Activated T-helper 1 cell treated with anti-CD3 and anti-CD28 coated beads, Interleukin-12 subunit alpha, Interleukin-12 subunit beta, Interleukin-2, Interleukin-4 antibody, amounts not matched to agents 30 ng/mL and 10 ng/mL and 1 ng/mL, durations not matched to agents 14 hours and 24 hours and 36 hours (primary cell): ENCODE measurements around the gene AGAP1. TPM values are rescaled to one million over a fixed set of nuclear protein-coding genes. Genes with fewer than 3 reads are reported as not detected.

Experiments used
- DNase-seq: peaks from one replicate; pipeline ENCODE4 v3.0.0; 2021; ENCODE audit warnings: low spot score
- H3K27ac Mint-ChIP-seq: one replicate; pipeline ENCODE4 v1.8.0; 2021; ENCODE audit warnings: mild to moderate bottlenecking, mixed read lengths
- H3K27me3 Mint-ChIP-seq: one replicate; pipeline ENCODE4 v1.8.0; 2022; ENCODE audit warnings: mild to moderate bottlenecking, moderate library complexity, mixed read lengths; ENCODE audit not compliant: insufficient read depth
- H3K36me3 Mint-ChIP-seq: one replicate; pipeline ENCODE4 v1.8.0; 2021; ENCODE audit warnings: low read depth, mixed read lengths
- H3K4me1 Mint-ChIP-seq: one replicate; pipeline ENCODE4 v1.8.0; 2021; ENCODE audit warnings: low read depth, mixed read lengths
- H3K4me3 Mint-ChIP-seq: one replicate; pipeline ENCODE4 v1.8.0; 2021; ENCODE audit warnings: mild to moderate bottlenecking, moderate library complexity, mixed read lengths
- H3K9me3 Mint-ChIP-seq: one replicate; pipeline ENCODE4 v1.8.0; 2021; ENCODE audit warnings: mixed read lengths
- intact Hi-C: fragments of 100-400 bp; cut with micrococcal nuclease; formaldehyde crosslinking; loops from one replicate; pipeline ENCODE4 v1.15.1; 2024
- total RNA-seq: library from RNA; stranded (reverse); gene quantifications from 2 replicates; pipeline ENCODE4 v1.2.3, GENCODE V29; 2022

Gene AGAP1
- total RNA-seq, 1 donor from 2014 or later: 2.0 TPM

- Mint-ChIP-seq H3K36me3 (no peaks in the 10 kb centered on the region), H3K9me3 (no peaks in the 10 kb centered on the region), H3K4me1 (no peaks in the 10 kb centered on the region), H3K27me3 (peaks cover 3% of the 10 kb centered on the region), H3K27ac (no peak overlapping the region), H3K4me3 (no peak overlapping the region)
- DNase-seq: no peak
- intact Hi-C loops: no loop called here
Observed at GRCh38 chr2:235896061-235896460, 402.2 kb downstream of the AGAP1 start.

GRCh38 chr2:235897992-235898391 is 404.1 kb downstream of the AGAP1 start:
- Mint-ChIP-seq H3K4me3 (no peak overlapping the region), H3K27me3 (peaks cover 3% of the 10 kb centered on the region), H3K27ac (no peak overlapping the region), H3K36me3 (no peaks in the 10 kb centered on the region), H3K9me3 (no peaks in the 10 kb centered on the region), H3K4me1 (no peaks in the 10 kb centered on the region)
- DNase-seq: no peak
- intact Hi-C loops: no loop called here

- peaks cover 6% of the 10 kb centered on the region for H3K27me3 Mint-ChIP-seq
- no peaks in the 10 kb centered on the region for H3K4me1 Mint-ChIP-seq
- H3K4me3 Mint-ChIP-seq: no peak overlapping the region
- H3K36me3 Mint-ChIP-seq: no peaks in the 10 kb centered on the region
- intact Hi-C loops: no loop called here
- no peaks in the 10 kb centered on the region for H3K9me3 Mint-ChIP-seq
- H3K27ac Mint-ChIP-seq: no peak overlapping the region
- DNase-seq: no peak
Observed at GRCh38 chr2:235898766-235899165, 404.9 kb downstream of the AGAP1 start.

- no peak for DNase-seq
- no peaks in the 10 kb centered on the region for H3K4me1 Mint-ChIP-seq
Observed at GRCh38 chr2:235900631-235901030, 406.8 kb downstream of the AGAP1 start.

GRCh38 chr2:235901243-235901642 is 407.4 kb downstream of the AGAP1 start:
- H3K27me3 Mint-ChIP-seq: peaks cover 7% of the 10 kb centered on the region
- H3K4me3 Mint-ChIP-seq: no peak overlapping the region
- H3K27ac Mint-ChIP-seq: no peak overlapping the region
- no peaks in the 10 kb centered on the region for H3K9me3 Mint-ChIP-seq
- no peak for DNase-seq
- intact Hi-C loops: no loop called here
- no peaks in the 10 kb centered on the region for H3K36me3 Mint-ChIP-seq
- H3K4me1 Mint-ChIP-seq: no peaks in the 10 kb centered on the region

More at GRCh38 chr2:235900631-235901030, 406.8 kb downstream of the AGAP1 start:
- H3K4me3 Mint-ChIP-seq: no peak overlapping the region
- H3K9me3 Mint-ChIP-seq: no peaks in the 10 kb centered on the region
- H3K27ac Mint-ChIP-seq: no peak overlapping the region
- intact Hi-C loops: no loop called here
- peaks cover 7% of the 10 kb centered on the region for H3K27me3 Mint-ChIP-seq
- no peaks in the 10 kb centered on the region for H3K36me3 Mint-ChIP-seq

GRCh38 chr2:235903782-235904584 is 410.1 kb downstream of the AGAP1 start:
- no peak for DNase-seq
- intact Hi-C loops: no loop called here
- no peaks in the 10 kb centered on the region for H3K4me1 Mint-ChIP-seq

GRCh38 chr2:235904585-235904931 is 410.7 kb downstream of the AGAP1 start:
- no peak for DNase-seq
- Mint-ChIP-seq H3K4me1 (no peaks in the 10 kb centered on the region), H3K27me3 (peaks cover 7% of the 10 kb centered on the region), H3K27ac (no peak overlapping the region), H3K4me3 (no peak overlapping the region), H3K36me3 (no peaks in the 10 kb centered on the region), H3K9me3 (no peaks in the 10 kb centered on the region)
- intact Hi-C loops: no loop called here

More at GRCh38 chr2:235903782-235904584, 410.1 kb downstream of the AGAP1 start:
- peaks cover 7% of the 10 kb centered on the region for H3K27me3 Mint-ChIP-seq
- H3K4me3 Mint-ChIP-seq: no peak overlapping the region
- H3K36me3 Mint-ChIP-seq: no peaks in the 10 kb centered on the region
- no peak overlapping the region for H3K27ac Mint-ChIP-seq
- no peaks in the 10 kb centered on the region for H3K9me3 Mint-ChIP-seq

- no peaks in the 10 kb centered on the region for H3K9me3 Mint-ChIP-seq
- H3K4me3 Mint-ChIP-seq: no peak overlapping the region
- no peak overlapping the region for H3K27ac Mint-ChIP-seq
- no peak for DNase-seq
- peaks cover 4% of the 10 kb centered on the region for H3K27me3 Mint-ChIP-seq
- no peaks in the 10 kb centered on the region for H3K36me3 Mint-ChIP-seq
- intact Hi-C loops: no loop called here
- H3K4me1 Mint-ChIP-seq: no peaks in the 10 kb centered on the region
Observed at GRCh38 chr2:235908826-235909225, 415.0 kb downstream of the AGAP1 start.

- no peaks in the 10 kb centered on the region for H3K4me1 Mint-ChIP-seq
- H3K9me3 Mint-ChIP-seq: no peaks in the 10 kb centered on the region
- intact Hi-C loops: no loop called here
Observed at GRCh38 chr2:235909358-235909757, 415.5 kb downstream of the AGAP1 start.

GRCh38 chr2:235910067-235910466 is 416.2 kb downstream of the AGAP1 start:
- no peak for DNase-seq
- no peaks in the 10 kb centered on the region for H3K36me3 Mint-ChIP-seq
- no peak overlapping the region for H3K27ac Mint-ChIP-seq
- no peaks in the 10 kb centered on the region for H3K9me3 Mint-ChIP-seq
- H3K4me3 Mint-ChIP-seq: no peak overlapping the region
- peaks cover 3% of the 10 kb centered on the region for H3K27me3 Mint-ChIP-seq
- intact Hi-C loops: no loop called here
- H3K4me1 Mint-ChIP-seq: no peaks in the 10 kb centered on the region

More at GRCh38 chr2:235909358-235909757, 415.5 kb downstream of the AGAP1 start:
- DNase-seq: no peak
- Mint-ChIP-seq H3K36me3 (no peaks in the 10 kb centered on the region), H3K27me3 (peaks cover 4% of the 10 kb centered on the region), H3K4me3 (no peak overlapping the region), H3K27ac (no peak overlapping the region)

GRCh38 chr2:235911125-235911524 is 417.3 kb downstream of the AGAP1 start:
- no peak overlapping the region for H3K27ac Mint-ChIP-seq
- H3K9me3 Mint-ChIP-seq: no peaks in the 10 kb centered on the region
- H3K27me3 Mint-ChIP-seq: peaks cover 2% of the 10 kb centered on the region
- no peaks in the 10 kb centered on the region for H3K36me3 Mint-ChIP-seq
- intact Hi-C loops: no loop called here
- DNase-seq: no peak
- H3K4me1 Mint-ChIP-seq: no peaks in the 10 kb centered on the region
- no peak overlapping the region for H3K4me3 Mint-ChIP-seq

GRCh38 chr2:235911633-235912233 is 417.9 kb downstream of the AGAP1 start:
- Mint-ChIP-seq H3K27me3 (peaks cover 2% of the 10 kb centered on the region), H3K4me1 (no peaks in the 10 kb centered on the region), H3K27ac (no peak overlapping the region), H3K4me3 (no peak overlapping the region), H3K36me3 (no peaks in the 10 kb centered on the region), H3K9me3 (no peaks in the 10 kb centered on the region)
- intact Hi-C loops: no loop called here
- DNase-seq: no peak

GRCh38 chr2:235914756-235915155 is 420.9 kb downstream of the AGAP1 start:
- no peak overlapping the region for H3K4me3 Mint-ChIP-seq
- intact Hi-C loops: no loop called here

More at GRCh38 chr2:235914756-235915155, 420.9 kb downstream of the AGAP1 start:
- Mint-ChIP-seq H3K36me3 (no peaks in the 10 kb centered on the region), H3K27me3 (no peaks in the 10 kb centered on the region), H3K4me1 (no peaks in the 10 kb centered on the region), H3K9me3 (no peaks in the 10 kb centered on the region), H3K27ac (no peak overlapping the region)
- no peak for DNase-seq
